GM12891 (cell line): ENCODE results near the gene ARHGEF18.
"Not testable (repeated sequence)": the region's sequence is repeated elsewhere in the genome, so short reads cannot be mapped to it uniquely, and the experiment has no call there.

Experiments used
- PAX5 ChIP-seq: IDR thresholded peaks from 2 replicates; pipeline ENCODE4 v1.6.1; 2011; ENCODE audit warnings: low read length, moderate library complexity, mild to moderate bottlenecking; ENCODE audit not compliant: insufficient read depth, severe bottlenecking
- POLR2A ChIP-seq: IDR thresholded peaks from 2 replicates; pipeline ENCODE4 v1.6.1; 2011; ENCODE audit warnings: low read depth, low read length, control low read depth
- POLR2AphosphoS5 ChIP-seq: IDR thresholded peaks from 2 replicates; pipeline ENCODE4 v1.6.1; 2011; ENCODE audit warnings: low read depth, low read length, control low read depth
- POU2F2 ChIP-seq: IDR thresholded peaks from 2 replicates; pipeline ENCODE4 v1.6.1; 2011; ENCODE audit warnings: low read depth, mild to moderate bottlenecking, control low read depth, low read length, moderate library complexity

DNA sequence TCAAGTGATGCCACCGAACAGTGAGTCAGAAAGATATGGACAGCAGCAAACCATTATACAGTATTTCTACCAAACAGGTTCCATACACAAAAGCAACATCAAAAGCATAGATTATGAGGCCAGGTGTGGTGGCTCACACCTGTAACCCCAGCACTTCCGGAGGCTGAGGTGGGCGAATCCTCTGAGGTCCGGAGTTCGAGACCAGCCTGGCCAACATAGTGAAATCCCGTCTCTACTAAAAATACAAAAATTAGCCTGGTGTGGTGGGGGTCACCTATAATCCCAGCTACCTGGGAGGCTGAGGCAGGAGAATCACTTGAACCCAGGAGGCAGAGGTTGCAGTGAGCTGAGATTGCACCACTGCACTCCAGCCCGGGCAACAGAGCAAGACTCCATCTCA, 1.7 kb upstream of the ARHGEF18 start:
- not testable (repeated sequence) for TF ChIP-seq POLR2A, POLR2AphosphoS5, POU2F2, PAX5
